ENCODE results near the gene CLDN18.

The CLDN18 gene

DNA sequence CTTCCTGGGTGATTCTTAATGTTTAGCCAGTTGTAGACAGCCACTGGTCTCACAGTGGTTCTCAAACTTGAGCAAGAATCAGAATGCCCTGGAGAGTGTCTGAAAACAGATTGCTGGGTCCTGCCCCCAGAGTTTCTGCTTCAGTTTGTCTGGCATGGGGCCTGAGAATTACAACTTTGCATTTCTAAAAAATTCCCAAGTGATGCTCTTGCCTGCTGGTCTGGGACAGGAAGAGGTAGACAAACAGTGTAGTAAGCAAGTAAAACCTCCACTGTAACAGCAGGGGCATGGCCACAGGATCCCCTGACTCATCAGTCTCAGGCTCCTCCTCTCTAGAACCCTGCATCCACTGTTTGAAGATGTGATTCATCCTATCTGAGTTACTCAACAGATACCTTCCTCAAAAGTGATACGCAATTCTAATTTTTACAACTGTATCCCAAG is 69.0 kb downstream of the CLDN18 start:
- no peak for TF ChIP-seq JUND (IDR thresholded peaks at IDR 0.05; ENCODE audit: low read depth)
- in situ Hi-C loops (cut with HindIII; ENCODE audit: low pct_unique_long_range_greater_than_20kb, low sequenced_read_pairs) = no loop called here
- DNase-seq (ENCODE audit: low read depth in 1 of 2, low spot score in 1 of 2) = no peak

DNA sequence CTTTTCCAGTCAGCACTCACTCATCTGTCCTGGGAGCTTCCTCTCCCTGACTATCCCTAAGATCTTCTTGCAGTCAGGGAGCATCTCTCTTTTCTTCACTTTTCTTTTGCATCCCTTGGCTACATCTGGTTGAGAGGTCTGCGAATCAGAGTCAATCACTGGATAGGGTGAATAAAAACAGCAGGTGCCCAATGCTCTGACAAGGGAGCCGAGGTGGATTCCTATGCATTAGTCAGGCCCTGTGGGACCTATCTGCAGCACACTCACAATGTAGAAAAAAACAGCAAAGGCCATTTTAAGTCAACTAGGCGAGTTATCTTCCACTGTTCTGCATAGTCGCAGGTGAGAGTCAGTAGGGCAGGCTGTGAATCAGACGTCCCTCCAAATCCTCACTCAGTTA is 69.9 kb downstream of the CLDN18 start:
- no peak for DNase-seq (ENCODE audit: low read depth in 1 of 2, low spot score in 1 of 2)
- in situ Hi-C loops (cut with HindIII; ENCODE audit: low pct_unique_long_range_greater_than_20kb, low sequenced_read_pairs) = no loop called here
- no peak for TF ChIP-seq JUND (IDR thresholded peaks at IDR 0.05; ENCODE audit: low read depth)

- TF ChIP-seq JUND (IDR thresholded peaks at IDR 0.05; ENCODE audit: low read depth) = no peak
- in situ Hi-C loops (cut with HindIII; ENCODE audit: low pct_unique_long_range_greater_than_20kb, low sequenced_read_pairs) = no loop called here
- no peak for DNase-seq (ENCODE audit: low read depth in 1 of 2, low spot score in 1 of 2)
Measured at GRCh38 chr3:138081371-138082084, 71.6 kb downstream of the CLDN18 start.

- no peak for TF ChIP-seq JUND (IDR thresholded peaks at IDR 0.05; ENCODE audit: low read depth)
- peak in 1 of 2 experiments; percentile 42 for DNase-seq (ENCODE audit: low read depth in 1 of 2, low spot score in 1 of 2)
- in situ Hi-C loops (cut with HindIII; ENCODE audit: low pct_unique_long_range_greater_than_20kb, low sequenced_read_pairs) = no loop called here
Measured at GRCh38 chr3:138082085-138082991, 72.4 kb downstream of the CLDN18 start.

DNA sequence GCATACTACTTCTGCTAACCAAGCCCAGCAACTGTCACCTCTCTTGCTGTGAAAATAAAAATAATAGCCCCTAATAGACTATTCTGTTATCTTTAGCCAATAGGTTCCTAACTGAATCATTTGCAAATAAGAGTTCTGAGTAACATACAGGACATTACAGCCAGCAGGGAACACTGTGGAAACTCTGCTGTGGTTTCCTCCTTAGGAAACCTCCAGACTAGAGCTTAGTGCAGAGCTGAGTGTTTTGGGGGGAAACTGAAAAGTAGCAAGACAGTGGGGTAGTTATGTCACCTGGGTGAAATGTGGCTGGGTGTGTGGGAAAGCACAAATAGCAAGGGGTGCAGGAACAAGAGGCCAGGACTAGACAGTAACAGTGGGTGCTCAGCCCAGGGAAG is 73.0 kb downstream of the CLDN18 start:
- no peak for DNase-seq (ENCODE audit: low read depth in 1 of 2, low spot score in 1 of 2)
- TF ChIP-seq JUND (IDR thresholded peaks at IDR 0.05; ENCODE audit: low read depth) = no peak
- in situ Hi-C loops (cut with HindIII; ENCODE audit: low pct_unique_long_range_greater_than_20kb, low sequenced_read_pairs) = no loop called here

Measured in T47D (cell line).